ENCODE data around the gene GGN. TPM values are rescaled to one million over a fixed set of nuclear protein-coding genes. Genes with fewer than 3 reads are reported as not detected.
A peak's percentile ranks its signal among the peaks of the same experiment; 100 is the strongest.

Gene GGN
- total RNA-seq, 1 donor from 2014 or later: 1.2 TPM

DNA sequence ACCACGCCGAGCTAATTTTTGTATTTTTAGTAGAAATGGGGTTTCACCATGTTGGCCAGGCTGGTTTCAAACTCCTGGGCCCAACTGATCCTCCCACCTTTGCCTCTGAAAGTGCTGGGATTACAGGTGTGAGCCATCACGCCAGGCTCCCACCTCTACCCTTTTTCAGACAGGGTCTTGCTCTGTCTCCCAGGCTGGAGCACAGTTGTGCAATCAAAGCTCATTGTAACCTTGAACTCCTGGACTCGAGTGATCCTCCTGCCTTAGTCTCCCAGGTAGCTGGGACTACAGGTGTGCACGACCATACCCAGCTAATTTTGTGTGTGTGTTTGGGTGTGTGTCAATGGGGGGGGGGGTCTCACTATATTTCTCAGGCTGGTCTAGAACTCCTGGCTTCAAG lies 36.4 kb upstream of the GGN start:
- intact Hi-C loops (cut with micrococcal nuclease): no loop called here
- Mint-ChIP-seq H3K4me3 (no peak overlapping the region), H3K27ac (no peak overlapping the region), H3K27me3 (no peaks in the 10 kb centered on the region), H3K4me1 (peaks cover 34% of the 10 kb centered on the region), H3K36me3 (ENCODE audit: low read depth) (no peaks in the 10 kb centered on the region), H3K9me3 (no peaks in the 10 kb centered on the region)
- CTCF ChIA-PET: interaction anchor here (3.8 kb wide), 1 partner anchor 20 kb away, joined by 29 read pairs; the partner anchor contains the start of gene FAM98C
- TF ChIP-seq, protein P1, sequence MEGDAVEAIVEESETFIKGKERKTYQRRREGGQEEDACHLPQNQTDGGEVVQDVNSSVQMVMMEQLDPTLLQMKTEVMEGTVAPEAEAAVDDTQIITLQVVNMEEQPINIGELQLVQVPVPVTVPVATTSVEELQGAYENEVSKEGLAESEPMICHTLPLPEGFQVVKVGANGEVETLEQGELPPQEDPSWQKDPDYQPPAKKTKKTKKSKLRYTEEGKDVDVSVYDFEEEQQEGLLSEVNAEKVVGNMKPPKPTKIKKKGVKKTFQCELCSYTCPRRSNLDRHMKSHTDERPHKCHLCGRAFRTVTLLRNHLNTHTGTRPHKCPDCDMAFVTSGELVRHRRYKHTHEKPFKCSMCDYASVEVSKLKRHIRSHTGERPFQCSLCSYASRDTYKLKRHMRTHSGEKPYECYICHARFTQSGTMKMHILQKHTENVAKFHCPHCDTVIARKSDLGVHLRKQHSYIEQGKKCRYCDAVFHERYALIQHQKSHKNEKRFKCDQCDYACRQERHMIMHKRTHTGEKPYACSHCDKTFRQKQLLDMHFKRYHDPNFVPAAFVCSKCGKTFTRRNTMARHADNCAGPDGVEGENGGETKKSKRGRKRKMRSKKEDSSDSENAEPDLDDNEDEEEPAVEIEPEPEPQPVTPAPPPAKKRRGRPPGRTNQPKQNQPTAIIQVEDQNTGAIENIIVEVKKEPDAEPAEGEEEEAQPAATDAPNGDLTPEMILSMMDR (IDR thresholded peaks at IDR 0.05): no peak
- DNase-seq (no peak), ATAC-seq (ENCODE audit: low read depth) (no peak)
- POLR2A ChIA-PET: interaction anchor here (0.7 to 1.7 kb wide), 3 partner anchors 15 to 508 kb away, joined by 3 to 6 read pairs (median 4); partner anchors contain the start of gene FAM98C

DNA sequence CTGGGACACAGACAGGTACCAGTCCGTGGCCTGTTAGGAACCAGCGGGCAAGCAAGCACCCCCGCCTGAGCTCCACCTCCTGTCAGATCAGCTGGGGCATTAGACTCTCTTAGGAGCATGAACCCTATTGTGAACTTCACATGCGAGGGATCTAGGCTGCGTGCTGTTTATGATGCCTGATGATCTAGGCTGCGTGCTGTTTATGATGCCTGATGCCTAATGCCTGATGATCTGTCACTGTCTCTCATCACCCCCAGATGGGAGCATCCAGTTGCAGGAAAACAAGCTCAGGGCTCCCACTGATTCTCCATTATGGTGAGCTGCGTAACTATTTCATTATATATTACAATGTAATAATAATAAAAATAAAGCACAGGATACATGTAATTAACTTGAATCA lies 34.6 kb upstream of the GGN start:
- intact Hi-C loops (cut with micrococcal nuclease): no loop called here
- ChIA-PET CTCF (no interaction called here), POLR2A (no interaction called here)
- TF ChIP-seq, protein P1 (IDR thresholded peaks at IDR 0.05): no peak
- H3K4me3 Mint-ChIP-seq: no peak overlapping the region
- peaks cover 39% of the 10 kb centered on the region for H3K4me1 Mint-ChIP-seq
- no peaks in the 10 kb centered on the region for H3K36me3 Mint-ChIP-seq (ENCODE audit: low read depth)
- no peak overlapping the region for H3K27ac Mint-ChIP-seq
- H3K9me3 Mint-ChIP-seq: no peaks in the 10 kb centered on the region
- H3K27me3 Mint-ChIP-seq: no peaks in the 10 kb centered on the region
- ATAC-seq (ENCODE audit: low read depth) (no peak), DNase-seq (no peak)

DNA sequence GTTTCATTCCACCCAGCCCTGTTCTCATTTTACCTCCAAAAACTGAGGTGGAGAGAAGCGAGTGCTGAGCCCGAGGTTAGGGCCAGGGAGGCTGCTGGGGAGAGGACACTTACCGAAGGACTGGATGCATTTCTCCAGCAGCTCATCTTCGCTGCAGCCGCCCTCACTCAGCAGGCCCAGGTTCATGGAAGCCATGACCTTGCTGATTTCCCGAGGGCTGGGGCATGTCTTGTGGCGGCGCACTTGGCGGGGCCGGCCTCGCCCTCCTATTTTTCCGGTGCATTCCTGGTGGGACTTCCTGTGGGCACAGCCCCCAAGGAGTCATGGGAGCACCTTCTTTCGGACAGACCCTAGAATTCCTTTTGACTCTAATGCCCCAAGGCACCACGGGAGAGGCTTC lies 34.0 kb upstream of the GGN start:
- no peaks in the 10 kb centered on the region for H3K9me3 Mint-ChIP-seq
- ATAC-seq (ENCODE audit: low read depth) (no peak), DNase-seq (no peak)
- H3K4me1 Mint-ChIP-seq: peaks cover 39% of the 10 kb centered on the region
- no peak overlapping the region for H3K27ac Mint-ChIP-seq
- ChIA-PET POLR2A (no interaction called here), CTCF (no interaction called here)
- H3K36me3 Mint-ChIP-seq (ENCODE audit: low read depth): no peaks in the 10 kb centered on the region
- TF ChIP-seq, protein P1 (IDR thresholded peaks at IDR 0.05): no peak
- H3K4me3 Mint-ChIP-seq: no peak overlapping the region
- H3K27me3 Mint-ChIP-seq: no peaks in the 10 kb centered on the region
- intact Hi-C loops (cut with micrococcal nuclease): no loop called here

DNA sequence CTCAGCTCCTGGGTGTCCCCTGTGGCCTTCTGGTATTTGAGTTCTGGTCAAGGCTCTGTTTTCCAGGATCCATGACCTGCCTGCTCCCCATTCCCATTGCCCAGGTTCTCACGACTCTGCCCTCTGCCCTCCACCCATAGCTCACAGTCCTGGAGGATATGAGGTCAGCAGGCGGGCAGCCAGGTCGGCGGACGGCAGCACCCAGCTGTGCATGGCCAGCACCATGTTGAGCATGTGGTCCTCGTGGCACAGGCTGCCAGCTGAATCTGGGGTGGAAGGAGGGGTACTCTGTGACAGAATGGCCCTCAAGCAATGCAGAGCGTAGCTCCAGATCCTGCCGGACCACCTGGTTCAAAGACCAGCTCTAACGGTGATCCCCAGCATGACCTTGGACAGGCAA lies 33.1 kb upstream of the GGN start:
- Mint-ChIP-seq H3K4me3 (no peak overlapping the region), H3K27me3 (no peaks in the 10 kb centered on the region), H3K36me3 (ENCODE audit: low read depth) (no peaks in the 10 kb centered on the region), H3K27ac (no peak overlapping the region), H3K9me3 (no peaks in the 10 kb centered on the region), H3K4me1 (peaks cover 33% of the 10 kb centered on the region)
- TF ChIP-seq, protein P1 (IDR thresholded peaks at IDR 0.05): no peak
- intact Hi-C loops (cut with micrococcal nuclease): no loop called here
- CTCF ChIA-PET: no interaction called here
- ATAC-seq (ENCODE audit: low read depth) (no peak), DNase-seq (no peak)
- POLR2A ChIA-PET: interaction anchor here (0.5 to 1.7 kb wide), 2 partner anchors 18 to 221 kb away, joined by 4 to 5 read pairs; partner anchors contain the start of gene FAM98C

DNA sequence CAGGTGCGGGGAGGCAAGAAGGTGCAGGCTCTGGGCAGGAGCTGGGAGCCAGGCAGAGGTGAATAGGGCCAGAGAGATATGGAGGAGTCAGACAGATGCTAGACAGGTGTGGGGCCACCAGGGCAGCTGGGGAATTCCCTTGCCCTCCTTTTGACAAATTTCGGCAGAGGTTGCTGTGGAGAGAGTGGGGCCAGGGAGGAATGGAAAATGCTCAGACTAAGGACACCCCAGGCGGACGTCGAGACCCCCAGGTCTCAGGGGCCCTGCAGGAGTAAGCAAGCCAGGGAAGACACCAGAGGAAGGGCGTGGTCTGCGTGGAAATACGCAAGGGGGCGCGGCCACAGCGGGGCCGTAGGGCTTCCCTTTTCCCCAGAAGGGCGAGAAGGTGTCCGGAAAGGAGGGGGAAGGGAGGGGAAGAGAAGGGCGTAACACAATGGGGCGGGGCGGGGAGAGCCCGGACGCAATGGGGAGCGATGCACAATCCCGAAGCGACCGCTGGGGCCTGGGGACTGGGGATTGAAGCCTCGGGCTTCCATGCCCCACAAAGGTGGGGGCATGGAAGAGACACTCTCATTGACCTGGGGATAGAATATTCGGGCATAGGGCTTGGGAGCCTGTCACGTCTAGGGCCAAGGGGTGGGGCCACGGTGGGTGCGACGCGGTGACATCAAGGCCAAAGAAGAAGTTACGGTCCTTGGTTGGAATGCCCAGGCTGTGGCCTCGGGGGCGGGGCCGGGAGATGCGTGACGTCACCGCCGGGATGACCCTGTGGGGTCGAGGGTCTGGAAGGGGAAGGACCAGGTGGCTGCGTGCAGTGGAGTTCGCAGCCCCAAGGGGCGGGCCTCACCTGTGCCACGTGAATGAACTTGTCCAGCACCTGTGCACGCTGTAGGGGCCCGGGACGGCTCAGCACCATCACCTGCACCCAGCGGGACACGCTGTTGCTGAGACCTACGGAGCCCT lies 30.0 kb upstream of the GGN start:
- Mint-ChIP-seq H3K36me3 (ENCODE audit: low read depth) (no peaks in the 10 kb centered on the region), H3K4me1 (peaks cover 26% of the 10 kb centered on the region), H3K9me3 (no peaks in the 10 kb centered on the region), H3K27ac (peak overlapping the region; percentile 78), H3K4me3 (peak overlapping the region; percentile 84), H3K27me3 (no peaks in the 10 kb centered on the region)
- TF ChIP-seq, protein P1 (IDR thresholded peaks at IDR 0.05): no peak
- ATAC-seq (ENCODE audit: low read depth) (peak; percentile 88), DNase-seq (peak; percentile 57)
- ChIA-PET POLR2A (interaction anchor here (0.8 to 1.1 kb wide), 2 partner anchors 8 to 11 kb away, joined by 3 to 5 read pairs; partner anchors contain the start of gene RASGRP4), CTCF (no interaction called here)
- intact Hi-C loops (cut with micrococcal nuclease): loop anchor here (1.0 to 5.0 kb wide), 3 partner anchors 8 to 89 kb away; partner anchors contain the start of genes FAM98C and RASGRP4
